NCI-H2081 (cell line): ENCODE results near the gene ENPEP.
"Not testable (repeated sequence)": the region's sequence is repeated elsewhere in the genome, so short reads cannot be mapped to it uniquely, and the experiment has no call there.

Source experiments
- DNase-seq, 2 experiments: peaks; one replicate each; lab custom pipeline; 2025; lab: John Stamatoyannopoulos, UW

ENPEP gene

DNA sequence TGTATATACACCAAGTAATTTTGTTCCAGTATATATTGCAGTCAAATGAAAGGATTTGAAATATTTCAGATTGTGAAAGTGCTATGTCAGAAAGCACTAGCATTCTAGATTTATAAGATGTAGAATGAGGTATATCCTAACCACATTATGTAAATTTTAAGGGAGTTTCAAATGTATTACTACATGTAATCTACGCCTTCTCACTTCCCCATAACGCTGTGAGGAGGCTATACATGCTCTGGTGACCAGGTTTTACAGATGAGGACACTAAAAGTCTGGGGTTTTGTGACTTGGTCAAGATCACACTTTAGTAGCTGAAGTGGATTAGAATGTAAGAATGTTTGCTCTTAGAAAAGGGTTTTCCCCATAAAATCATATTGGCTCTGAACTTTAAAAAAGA is 8.1 kb downstream of the ENPEP start:
- DNase-seq, result no peak

DNA sequence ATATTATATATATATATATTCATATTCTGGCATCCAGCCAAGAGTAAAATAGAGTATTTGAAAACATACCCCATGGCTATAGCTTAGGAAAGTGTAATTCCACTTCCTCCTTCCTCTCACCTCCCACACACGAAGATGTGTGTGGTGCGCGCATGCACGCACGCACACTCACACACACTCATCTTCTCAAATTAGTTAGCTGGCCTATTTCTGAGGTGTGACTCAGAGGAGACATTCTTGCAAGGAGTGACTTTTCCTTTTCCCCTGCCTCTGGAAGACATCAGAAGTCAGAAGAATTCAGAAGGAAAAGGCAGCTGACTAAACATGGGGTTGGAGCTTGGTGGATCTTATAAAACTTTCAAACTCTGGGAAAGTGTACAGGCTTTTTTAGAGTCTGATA is 8.8 kb downstream of the ENPEP start:
- DNase-seq, result no peak

DNA sequence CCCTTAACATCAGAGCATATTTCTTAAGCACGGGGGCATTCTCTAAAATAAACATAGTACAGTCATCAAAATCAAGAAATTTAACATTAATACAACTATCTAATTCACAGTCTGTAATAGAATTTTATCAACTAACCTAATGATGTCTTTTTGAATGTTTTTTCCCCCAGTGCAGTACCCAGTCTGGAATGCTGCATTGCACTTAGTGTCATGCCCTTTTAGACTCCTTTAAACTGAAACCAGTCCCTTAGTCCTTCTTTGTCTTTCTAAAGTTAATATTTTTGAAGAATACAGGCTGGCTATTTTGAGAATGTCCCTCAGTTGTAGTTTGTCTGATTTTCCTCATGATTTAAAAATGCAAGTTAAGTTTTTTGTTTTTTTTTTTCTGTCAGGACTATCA is 9.5 kb downstream of the ENPEP start:
- DNase-seq, result no peak

DNA sequence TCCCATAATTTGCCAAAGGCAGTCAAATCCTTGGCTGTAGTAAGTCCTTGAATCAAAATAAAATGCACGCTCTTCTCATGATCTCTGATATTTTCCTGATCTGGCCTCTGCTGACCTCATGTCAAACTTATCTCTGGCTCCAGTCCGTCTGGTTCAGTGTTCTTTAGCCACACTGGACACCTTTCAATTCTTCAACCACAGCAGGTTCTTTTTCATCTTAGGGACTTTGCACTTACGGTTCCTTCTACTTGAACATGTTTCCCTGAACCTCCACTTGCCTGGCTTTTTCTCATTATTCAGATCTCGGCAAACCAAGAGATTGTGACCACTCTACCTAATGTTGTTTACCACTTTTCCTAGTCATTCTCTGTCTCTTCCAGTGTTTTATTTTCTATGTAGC is 10.3 kb downstream of the ENPEP start:
- DNase-seq, result no peak

DNA sequence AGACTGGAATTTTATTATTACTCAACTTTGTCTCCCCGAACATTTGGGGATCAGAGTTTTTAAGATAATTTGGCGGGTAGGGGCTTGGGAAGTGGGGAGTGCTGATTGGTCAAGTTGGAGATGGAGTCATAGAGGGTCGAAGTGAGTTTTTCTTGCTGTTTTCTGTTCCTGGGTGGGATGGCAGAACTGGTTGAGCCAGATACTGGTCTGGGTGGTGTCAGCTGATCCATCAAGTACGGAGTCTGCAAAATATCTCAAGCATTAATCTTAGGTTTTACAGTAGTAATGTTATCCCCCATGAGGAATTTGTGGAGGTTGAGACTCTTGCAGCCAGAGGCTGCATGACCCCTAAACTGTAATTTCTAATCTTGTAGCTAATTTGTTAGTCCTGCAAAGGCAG is 10.9 kb downstream of the ENPEP start:
- not testable (repeated sequence) for DNase-seq

DNA sequence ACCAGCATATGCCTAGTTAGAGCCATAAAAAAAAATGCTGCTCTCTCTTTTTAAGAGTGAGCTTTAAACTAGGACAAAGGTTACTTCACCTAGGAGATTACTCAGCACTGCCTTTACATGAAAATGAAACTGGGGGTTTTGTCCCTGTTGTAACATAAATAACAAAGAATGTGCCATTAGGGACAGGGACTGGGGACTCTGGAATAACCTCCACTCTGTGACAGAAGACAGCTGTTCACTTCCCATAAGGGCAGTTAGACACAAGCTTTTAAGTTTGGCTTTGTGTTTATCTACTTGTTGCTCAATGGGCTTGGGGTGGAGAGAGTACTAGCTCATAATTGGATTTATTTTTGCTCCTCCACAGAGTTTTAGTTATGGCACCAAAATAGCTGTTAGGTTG is 11.9 kb downstream of the ENPEP start:
- no peak for DNase-seq

- DNase-seq, result no peak
Observed at GRCh38 chr4:110489901-110490508, 14.1 kb downstream of the ENPEP start.

DNA sequence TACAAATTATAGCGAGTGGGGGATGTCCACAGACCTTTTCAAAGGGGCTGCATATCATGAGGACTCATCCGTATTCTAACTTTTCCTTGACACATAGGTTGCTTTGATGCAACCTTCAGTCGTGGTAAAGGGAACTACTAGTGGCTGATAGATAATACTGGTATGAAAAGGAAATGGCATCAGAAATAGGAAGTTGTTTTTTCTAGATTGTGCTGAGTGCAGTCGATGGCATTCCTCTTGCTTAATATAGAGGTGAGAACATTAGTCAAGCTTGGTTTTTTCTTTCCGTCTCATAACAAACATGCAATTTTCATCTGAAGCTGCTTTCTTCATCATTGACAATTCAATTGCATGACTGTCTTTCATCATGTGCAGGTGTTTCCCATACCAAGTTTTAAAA is 16.6 kb downstream of the ENPEP start:
- no peak for DNase-seq

DNA sequence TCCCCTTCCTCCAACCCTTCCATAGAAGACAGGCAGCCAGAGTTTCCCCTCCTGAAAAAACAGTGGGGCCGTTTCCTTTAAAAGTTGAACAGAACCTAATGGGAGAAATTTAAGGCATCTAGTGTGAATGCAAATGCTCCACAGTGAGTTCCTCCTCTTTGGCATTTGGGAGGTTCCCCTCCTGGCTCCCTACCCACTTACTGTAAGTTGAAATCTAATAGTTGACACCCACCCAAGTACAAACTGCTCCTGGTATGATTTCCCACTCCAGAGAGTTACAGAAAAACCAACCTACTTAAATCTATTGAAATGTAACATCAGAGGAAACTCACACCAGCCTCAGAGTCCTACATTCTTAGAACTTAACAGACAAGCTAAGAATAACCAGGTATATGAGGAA is 17.6 kb downstream of the ENPEP start:
- no peak for DNase-seq

- DNase-seq, result no peak
Observed at GRCh38 chr4:110498420-110498819, 22.5 kb downstream of the ENPEP start.

GRCh38 chr4:110499126-110499525 is 23.2 kb downstream of the ENPEP start:
- DNase-seq, result no peak

- no peak for DNase-seq
Observed at GRCh38 chr4:110501826-110502225, 25.9 kb downstream of the ENPEP start.

GRCh38 chr4:110503270-110504083 is 27.5 kb downstream of the ENPEP start:
- no peak for DNase-seq

DNA sequence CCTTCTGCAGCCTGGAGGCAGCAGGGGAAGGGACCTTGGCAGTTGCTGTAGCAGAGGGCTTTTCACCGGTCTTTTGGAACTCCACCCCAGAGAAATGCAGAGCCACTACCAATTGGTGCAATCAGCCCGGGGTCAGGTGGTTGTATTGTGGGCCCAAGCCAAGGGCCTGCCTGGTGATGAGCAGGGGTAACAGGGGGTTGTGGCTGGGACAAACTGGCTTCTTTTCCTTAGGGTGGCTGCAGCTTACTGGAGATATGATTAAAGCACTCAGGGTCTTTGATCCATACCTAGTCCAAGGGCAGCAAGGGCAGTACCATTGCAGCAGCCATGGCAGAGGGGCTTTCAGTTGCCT is 28.1 kb downstream of the ENPEP start:
- DNase-seq, result no peak

GRCh38 chr4:110505440-110505839 is 29.5 kb downstream of the ENPEP start:
- no peak for DNase-seq

DNA sequence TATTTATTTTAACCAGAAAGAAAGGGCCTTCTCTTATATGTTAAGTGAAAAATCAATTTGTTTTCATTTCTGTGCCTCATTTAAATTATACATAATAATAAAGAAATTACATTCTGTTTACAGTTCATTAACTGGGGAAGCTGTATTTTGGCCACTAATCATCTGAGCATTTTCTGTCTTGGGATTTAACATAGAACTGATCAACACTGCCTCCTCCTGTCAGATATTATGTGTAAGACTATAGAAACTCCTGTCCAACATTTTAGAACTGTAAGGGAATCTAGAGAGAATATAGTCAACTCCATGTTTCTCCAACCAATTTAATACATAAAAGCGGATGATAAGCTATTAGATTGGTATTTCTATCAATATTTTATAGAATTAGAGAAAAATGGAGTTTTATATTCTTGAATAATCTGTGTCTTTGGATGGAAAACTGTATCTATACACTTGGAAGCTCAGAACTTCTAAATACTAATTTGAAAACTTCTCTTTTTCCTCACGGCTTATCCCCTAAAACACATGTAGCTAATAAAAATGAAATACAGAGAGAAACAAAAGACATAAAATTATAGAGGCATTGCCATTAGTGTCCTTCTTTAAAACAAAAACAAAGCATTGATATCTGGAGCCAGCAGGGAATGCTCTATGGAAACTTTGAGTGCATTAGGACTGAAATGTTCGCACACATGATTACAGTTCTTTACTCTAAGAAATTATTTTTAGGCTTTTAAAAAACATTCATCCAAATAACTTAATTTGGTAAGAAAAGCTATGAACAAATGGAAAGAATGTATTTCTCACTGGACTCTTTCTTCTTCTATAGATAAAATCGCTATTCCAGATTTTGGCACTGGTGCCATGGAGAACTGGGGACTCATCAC is 33.1 kb downstream of the ENPEP start:
- DNase-seq, result no peak

DNA sequence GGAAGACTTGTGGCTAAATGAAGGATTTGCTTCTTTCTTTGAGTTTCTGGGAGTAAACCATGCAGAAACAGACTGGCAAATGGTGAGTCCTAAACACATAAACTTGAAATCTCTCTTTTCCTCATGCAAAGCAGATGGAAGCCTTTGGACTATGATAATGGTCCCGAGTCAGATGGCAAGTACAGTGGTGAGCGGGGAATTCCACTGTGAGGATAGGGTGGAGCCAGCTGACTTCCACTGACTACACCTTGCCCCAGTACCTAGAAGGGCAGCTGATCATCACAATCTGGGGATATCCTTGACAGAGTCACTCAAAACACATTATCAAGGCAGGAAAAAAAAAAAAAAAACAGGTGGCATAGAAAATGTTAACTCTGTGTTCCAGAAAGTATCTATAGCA is 34.3 kb downstream of the ENPEP start:
- DNase-seq, result no peak

DNA sequence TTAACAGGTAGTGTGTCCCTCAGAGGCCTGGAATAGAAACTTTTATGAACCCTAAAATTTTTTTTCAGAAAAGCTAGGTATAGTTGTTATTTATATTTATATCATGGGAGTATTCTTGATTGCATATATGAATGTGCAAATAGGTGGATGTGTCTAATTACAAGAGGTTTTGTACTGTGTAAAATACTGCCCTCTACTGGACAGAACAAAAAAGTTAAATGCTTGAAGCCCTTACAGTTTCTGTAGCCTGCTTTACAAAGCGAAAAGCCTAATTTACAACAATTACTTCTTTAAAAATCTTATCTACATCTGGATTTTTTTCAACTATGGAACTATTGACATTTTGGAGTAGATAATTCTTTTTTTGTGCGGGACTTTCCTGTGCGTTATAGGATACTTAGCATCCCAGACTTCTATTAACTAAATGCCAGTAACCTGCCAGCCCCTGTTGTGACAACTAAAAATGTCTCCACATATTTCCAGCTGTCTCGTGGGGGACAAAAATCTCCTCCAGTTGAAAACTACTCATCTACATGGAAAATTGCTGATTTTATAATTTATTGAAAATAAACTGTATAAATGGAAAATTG is 35.1 kb downstream of the ENPEP start:
- DNase-seq, result peak; percentile 24 to 36

DNA sequence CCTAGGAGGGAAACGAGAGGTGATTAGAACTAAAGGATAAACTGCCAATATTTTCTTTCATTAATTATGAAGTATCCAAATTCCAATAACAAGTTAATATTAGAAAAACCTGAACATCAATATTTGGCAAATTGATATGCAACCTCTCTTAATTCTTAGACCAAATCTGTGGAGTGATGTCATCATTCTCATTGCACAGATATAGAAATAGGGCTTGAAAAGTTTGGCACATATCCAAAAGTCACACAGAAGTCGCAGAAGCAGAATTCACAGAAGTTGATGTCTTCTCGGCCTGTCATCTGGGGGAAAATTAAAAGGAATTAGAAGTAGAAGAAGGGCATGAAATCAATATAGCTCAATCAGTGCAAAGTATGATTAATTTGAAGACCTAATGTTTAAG is 36.9 kb downstream of the ENPEP start:
- DNase-seq, result no peak

DNA sequence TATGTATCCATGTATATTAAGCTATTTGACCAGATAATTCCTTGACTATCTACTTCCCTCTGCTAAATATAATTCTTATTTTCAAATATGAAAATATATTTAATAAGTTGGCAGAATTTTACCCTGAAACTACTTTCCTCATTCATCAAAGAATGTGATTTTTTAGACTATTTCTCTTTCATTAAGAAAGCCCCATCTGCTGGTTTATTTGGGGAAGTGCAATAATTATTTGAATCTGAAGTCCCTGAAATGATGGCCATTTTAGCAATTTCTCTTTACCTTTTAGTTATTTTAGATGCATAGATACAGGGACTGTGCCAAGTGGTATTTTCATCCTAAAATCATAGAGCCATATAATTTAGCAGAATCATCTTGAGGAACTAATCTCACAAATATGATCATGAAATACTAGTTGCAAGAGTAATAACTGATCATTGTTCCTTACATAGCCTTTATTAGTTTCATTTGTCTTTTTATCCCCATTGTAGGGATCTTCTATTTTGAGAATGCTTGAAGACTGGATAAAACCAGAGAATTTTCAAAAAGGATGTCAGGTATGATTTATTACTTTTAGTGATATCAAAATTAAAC is 39.0 kb downstream of the ENPEP start:
- peak; percentile 11 to 28 for DNase-seq

- no peak for DNase-seq
Observed at GRCh38 chr4:110515676-110516075, 39.7 kb downstream of the ENPEP start.
